HG02870 (cell line): Measurements from ENCODE around the gene ACKR3.

Source experiments
- ATAC-seq: cut with Tn5 transposase; IDR thresholded peaks from one replicate; pipeline ENCODE4 v1.9.1; 2021; ENCODE audit warnings: mild to moderate bottlenecking, moderate library complexity; ENCODE audit not compliant: unreplicated experiment

The ACKR3 gene

GRCh38 chr2:236569573-236569973, at the start of gene ACKR3:
Gene ACKR3, plus strand, starts transcription at chr2:236569825. Its CDS starts 10,641 bp downstream, at chr2:236580466.
- peak; percentile 77 for ATAC-seq

DNA sequence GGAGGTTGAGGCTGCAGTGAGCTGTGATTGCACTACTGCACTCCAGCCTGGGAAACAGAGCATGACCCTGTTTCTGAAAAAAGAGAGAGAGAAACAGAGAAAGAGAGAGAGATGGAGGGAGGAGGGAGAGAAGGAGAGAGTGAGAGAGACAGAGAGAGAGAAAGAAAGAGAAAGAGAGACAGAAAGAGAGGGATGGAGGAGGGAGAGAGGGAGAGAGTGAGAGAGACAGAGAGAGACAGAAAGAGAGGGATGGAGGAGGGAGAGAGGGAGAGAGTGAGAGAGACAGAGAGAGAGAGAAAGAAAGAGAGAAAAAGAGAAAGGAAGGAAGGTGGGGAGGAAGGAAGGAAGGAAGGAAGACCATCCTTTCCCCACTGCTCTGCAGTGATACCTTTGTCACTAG, 48.1 kb upstream of the ACKR3 start:
- ATAC-seq: no peak

DNA sequence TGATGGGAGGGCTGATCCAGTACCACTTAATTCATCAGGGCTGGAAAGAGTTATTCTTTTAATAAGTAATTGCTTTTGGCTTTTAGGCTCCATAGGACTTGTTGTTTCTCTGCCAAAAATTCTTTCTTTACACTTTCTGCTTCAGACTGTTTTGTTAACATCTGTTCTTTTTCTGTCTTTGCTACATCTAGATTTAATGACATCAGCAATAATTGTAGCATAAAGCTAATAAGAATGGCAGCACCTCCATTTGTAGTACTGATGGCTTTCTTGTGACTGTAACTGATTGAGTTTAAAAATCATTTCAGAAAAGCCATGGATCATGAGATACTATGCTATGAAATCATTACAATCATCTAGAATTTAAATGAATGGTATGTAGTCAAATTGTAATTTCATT, 46.4 kb upstream of the ACKR3 start:
- no peak for ATAC-seq

DNA sequence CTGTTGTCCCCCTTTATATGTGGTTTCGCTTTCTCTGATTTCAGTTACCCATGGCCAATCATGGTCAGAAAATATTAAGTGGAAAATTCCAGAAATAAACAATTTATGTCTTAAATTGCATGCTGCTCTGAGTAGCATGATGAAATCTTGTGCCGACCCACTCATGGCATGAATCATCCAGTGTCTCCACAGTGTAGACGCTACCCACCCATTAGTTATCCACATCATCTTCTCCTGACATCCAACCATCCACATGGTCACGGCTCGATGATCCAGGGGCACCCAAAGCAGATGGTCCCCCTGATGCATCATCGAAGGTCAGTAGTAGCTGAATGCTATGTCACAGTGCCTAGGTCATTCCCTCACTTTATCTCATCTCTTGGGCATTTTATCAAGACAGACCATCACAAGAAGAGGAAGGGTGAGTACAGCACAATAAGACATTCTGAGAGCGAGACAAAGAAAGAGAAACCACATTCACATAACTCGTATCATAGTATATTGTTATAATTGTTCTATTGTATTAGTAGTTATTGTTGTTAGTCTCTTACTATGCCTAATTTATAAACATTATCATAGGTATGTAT, 44.1 kb upstream of the ACKR3 start:
- no peak for ATAC-seq

- no peak for ATAC-seq
These were observed 43.0 kb upstream of the ACKR3 start for GRCh38 chr2:236526455-236527158.

- ATAC-seq: no peak
These were observed 42.4 kb upstream of the ACKR3 start for GRCh38 chr2:236527159-236527630.

GRCh38 chr2:236529606-236530005, 40.0 kb upstream of the ACKR3 start:
- ATAC-seq: no peak

DNA sequence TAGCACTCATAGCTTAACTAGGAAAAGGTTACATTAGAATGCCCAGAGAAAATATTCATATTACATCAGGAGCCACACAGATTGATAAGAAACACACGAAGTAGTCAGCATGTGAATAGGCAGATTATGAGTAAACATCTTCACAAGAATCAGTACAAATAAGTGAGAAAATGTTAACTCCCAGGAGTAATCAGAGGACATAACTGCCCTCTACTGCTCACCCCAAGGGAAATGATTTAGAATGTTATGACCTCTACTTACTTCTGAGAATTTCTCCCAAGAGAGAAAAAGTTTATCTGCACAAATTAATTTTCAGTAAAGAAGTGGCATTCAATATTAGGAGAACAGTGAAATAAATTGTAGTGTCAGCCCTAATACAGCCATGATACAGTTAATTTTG, 39.1 kb upstream of the ACKR3 start:
- ATAC-seq: no peak

DNA sequence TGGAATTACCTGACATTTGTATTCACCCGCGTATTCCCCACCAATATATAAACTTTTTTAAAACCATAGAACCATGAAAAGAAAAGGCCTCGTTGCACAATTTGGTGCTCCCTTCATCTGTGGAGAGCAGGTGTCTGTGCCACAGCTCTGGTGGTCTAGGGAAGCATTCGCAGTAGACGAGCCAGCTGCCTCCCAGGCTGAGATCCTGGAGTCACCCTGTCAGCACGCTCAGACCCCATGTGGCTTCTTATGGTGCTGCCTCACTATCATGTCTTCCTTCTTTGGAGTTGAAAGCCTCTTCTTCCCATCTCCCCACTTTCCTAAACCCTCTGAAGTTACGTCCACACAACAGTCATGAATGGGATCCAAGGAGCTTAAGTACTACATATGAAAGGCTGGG, 38.4 kb upstream of the ACKR3 start:
- ATAC-seq: no peak

GRCh38 chr2:236531996-236532395, 37.6 kb upstream of the ACKR3 start:
- no peak for ATAC-seq

DNA sequence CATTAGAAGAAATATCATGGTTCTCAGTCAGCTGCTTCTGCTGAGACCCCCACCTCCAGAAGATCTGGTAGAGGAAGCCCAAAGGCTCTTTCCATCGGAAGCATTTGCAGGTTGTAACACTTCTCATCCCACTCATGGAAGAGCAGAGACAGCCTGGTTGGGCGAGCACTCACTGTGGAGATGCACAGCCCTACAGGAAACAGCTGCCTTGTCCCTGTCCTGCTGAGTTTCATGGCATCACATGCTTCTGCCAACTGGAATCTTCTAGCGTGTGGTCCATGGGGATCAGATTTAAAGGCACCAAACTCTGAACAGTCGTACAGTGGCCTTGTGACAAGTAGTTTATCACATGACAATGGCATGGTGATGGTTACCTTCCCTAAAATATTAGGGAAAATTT, 36.3 kb upstream of the ACKR3 start:
- no peak for ATAC-seq

DNA sequence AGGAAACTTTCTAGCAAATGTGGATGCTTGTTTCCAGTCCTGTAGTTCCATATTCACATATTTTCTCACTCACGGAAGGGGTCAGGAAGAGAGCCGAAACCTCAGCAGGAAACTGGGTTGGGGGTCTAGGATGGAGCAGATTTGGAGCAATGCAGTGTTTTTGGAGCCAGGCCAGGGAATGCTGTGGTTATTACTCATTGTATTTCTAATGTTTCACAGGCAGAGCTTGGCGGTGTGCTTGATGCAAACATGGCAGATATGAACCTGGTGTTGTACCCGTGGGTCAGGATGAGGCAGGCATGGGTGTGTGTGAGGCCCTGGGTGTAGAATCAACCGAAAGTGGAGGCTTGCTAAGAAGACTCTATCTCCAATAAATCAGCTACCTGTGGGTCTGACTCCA, 34.6 kb upstream of the ACKR3 start:
- ATAC-seq: no peak

DNA sequence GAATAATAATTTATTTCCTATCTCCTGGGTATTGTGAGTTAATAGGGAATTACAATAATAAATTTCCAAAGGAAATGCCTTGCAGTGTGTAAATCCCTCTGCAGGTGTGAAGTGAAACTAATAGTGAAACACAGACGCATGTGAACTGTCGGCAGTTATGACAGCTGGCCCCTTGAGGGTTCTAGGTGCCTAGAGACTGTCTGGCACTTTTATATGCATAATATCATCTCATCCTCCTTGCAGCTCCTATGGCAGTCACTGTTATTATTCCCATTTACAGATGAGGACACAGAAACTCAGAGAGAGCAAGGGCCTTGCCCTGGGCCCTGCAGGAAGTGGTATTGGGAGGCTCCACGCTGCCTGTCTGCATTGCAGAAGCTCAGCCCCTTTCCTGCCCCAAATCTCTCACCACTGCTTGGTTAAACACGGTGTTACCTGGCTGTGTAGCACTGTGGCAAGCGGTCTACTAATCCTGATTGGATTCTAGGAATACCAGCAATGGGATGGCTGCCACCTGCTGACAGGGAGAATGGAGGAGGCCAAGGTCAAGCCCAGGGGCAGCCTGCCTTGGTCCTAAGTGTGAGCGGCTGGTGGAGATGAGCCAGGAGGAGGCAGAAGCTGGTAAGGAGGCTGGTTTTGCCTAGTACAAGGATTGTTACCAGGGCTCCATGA, 32.8 kb upstream of the ACKR3 start:
- ATAC-seq: no peak

- ATAC-seq: no peak
These were observed 31.4 kb upstream of the ACKR3 start for GRCh38 chr2:236538242-236538641.

DNA sequence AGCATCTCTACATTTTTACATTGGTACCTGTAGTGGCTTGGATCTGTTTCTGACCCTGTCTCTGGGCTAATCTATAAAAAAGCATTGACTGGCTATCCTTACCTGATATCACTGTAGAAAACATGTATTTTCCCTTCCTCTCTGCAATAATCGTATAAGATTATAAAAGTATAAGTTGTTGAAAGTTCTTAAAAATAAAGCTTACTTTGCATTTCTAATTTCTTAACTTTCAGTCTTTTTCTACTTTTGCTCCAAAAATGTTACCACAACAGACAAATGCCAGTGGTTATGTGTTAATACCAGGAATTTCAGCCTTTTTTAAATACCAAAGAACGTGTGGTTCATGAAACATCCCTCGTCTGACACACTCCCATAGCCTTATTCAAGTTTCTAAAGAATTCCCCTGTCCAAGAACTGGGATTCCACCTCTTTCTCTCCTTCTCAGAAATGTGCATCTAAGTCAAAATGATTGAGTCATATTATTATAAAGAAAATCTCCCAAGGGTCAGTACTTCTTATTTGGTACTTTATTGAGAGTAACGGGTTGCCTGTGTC, 28.5 kb upstream of the ACKR3 start:
- ATAC-seq: no peak

DNA sequence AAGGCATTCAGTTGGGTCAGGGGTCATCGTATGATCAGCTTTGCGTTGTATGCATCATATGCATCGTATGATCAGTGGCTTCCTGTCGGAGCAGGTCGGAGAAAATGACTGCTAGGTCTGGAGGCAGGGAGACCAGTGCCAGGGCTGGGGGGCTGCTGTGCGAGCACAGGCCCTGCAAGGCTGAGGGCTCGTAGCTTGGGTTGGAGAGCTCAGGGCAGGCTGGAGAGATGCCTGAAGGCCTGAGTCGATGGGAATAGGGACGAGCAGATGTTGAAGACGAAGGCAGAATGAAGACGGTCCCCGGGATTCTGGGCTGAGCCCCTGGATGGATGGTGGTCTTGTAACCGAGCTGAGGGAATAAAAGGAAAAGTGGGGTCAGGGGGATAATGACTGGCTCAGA, 25.3 kb upstream of the ACKR3 start:
- ATAC-seq: no peak

- ATAC-seq: peak; percentile 58
These were observed 24.4 kb upstream of the ACKR3 start for GRCh38 chr2:236545248-236545658.

GRCh38 chr2:236545814-236546480, 23.7 kb upstream of the ACKR3 start:
- ATAC-seq: peak; percentile 50

- no peak for ATAC-seq
These were observed 23.0 kb upstream of the ACKR3 start for GRCh38 chr2:236546561-236547002.

- ATAC-seq: no peak
These were observed 21.9 kb upstream of the ACKR3 start for GRCh38 chr2:236547725-236548124.
